HEK293 (cell line): ENCODE results near the gene IGF2R.

Experiments used
- BCL11A ChIP-seq: fragments of 450-650 bp; formaldehyde crosslinking; IDR thresholded peaks from 2 replicates; pipeline ENCODE4 v1.5.1; 2016; ENCODE audit warnings: low read depth, missing biosample characterization, missing genetic modification characterization
- HOXA7 ChIP-seq: sonication (generic); formaldehyde crosslinking; IDR thresholded peaks from 2 replicates; pipeline ENCODE4 v1.8.1; 2022; ENCODE audit warnings: missing genetic modification reagents, borderline replicate concordance
- ZBTB6 ChIP-seq: fragments of 450-650 bp; formaldehyde crosslinking; IDR thresholded peaks from 2 replicates; pipeline ENCODE4 v1.5.1; 2017; ENCODE audit warnings: missing biosample characterization, missing genetic modification characterization
- ZFP37 ChIP-seq: fragments of 450-650 bp; formaldehyde crosslinking; IDR thresholded peaks from 2 replicates; pipeline ENCODE4 v1.5.1; 2016; ENCODE audit warnings: missing biosample characterization, missing genetic modification characterization
- ZFP41 ChIP-seq: fragments of 450-650 bp; formaldehyde crosslinking; IDR thresholded peaks from 2 replicates; pipeline ENCODE4 v1.5.1; 2016; ENCODE audit warnings: missing biosample characterization, missing genetic modification characterization, borderline replicate concordance
- ZNF184 ChIP-seq: fragments of 450-650 bp; IDR thresholded peaks from 2 replicates; pipeline ENCODE4 v1.5.1; 2018; ENCODE audit warnings: missing biosample characterization, mild to moderate bottlenecking, missing genetic modification characterization
- ZNF473 ChIP-seq: fragments of 450-650 bp; formaldehyde crosslinking; IDR thresholded peaks from 2 replicates; pipeline ENCODE4 v1.5.1; 2017; ENCODE audit warnings: missing biosample characterization, missing genetic modification characterization
- ZNF548 ChIP-seq: fragments of 450-650 bp; formaldehyde crosslinking; IDR thresholded peaks from 2 replicates; pipeline ENCODE4 v1.5.1; 2016; ENCODE audit warnings: missing biosample characterization, missing genetic modification characterization
- ZNF624 ChIP-seq: fragments of 450-650 bp; formaldehyde crosslinking; IDR thresholded peaks from 2 replicates; pipeline ENCODE4 v1.5.1; 2017; ENCODE audit warnings: missing biosample characterization, missing genetic modification characterization
- ZSCAN4 ChIP-seq: fragments of 450-650 bp; formaldehyde crosslinking; IDR thresholded peaks from 2 replicates; pipeline ENCODE4 v1.5.1; 2017; ENCODE audit warnings: missing biosample characterization, missing genetic modification characterization
- TF ChIP-seq, protein P1 (sequence below): fragments of 450-650 bp; formaldehyde crosslinking; IDR thresholded peaks from 2 replicates; pipeline ENCODE4 v1.5.1; 2016; ENCODE audit warnings: missing biosample characterization, missing genetic modification characterization, low read depth
- TF ChIP-seq, protein P2 (sequence below): fragments of 450-650 bp; formaldehyde crosslinking; IDR thresholded peaks from 2 replicates; pipeline ENCODE4 v1.5.1; 2016; ENCODE audit warnings: missing biosample characterization, missing genetic modification characterization
- TF ChIP-seq, protein P3 (sequence below): fragments of 450-650 bp; formaldehyde crosslinking; IDR thresholded peaks from 2 replicates; pipeline ENCODE4 v1.5.1; 2016; ENCODE audit warnings: missing biosample characterization, missing genetic modification characterization
- TF ChIP-seq, protein P4 (sequence below): fragments of 450-650 bp; IDR thresholded peaks from 2 replicates; pipeline ENCODE4 v1.5.1; 2018; ENCODE audit warnings: missing biosample characterization, mild to moderate bottlenecking, missing genetic modification characterization

GRCh38 chr6:160031871-160032270 lies 63.0 kb downstream of the IGF2R start:
- TF ChIP-seq HOXA7, result no peak
- TF ChIP-seq, protein P1, sequence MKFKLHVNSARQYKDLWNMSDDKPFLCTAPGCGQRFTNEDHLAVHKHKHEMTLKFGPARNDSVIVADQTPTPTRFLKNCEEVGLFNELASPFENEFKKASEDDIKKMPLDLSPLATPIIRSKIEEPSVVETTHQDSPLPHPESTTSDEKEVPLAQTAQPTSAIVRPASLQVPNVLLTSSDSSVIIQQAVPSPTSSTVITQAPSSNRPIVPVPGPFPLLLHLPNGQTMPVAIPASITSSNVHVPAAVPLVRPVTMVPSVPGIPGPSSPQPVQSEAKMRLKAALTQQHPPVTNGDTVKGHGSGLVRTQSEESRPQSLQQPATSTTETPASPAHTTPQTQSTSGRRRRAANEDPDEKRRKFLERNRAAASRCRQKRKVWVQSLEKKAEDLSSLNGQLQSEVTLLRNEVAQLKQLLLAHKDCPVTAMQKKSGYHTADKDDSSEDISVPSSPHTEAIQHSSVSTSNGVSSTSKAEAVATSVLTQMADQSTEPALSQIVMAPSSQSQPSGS, result no peak
- TF ChIP-seq, protein P2, sequence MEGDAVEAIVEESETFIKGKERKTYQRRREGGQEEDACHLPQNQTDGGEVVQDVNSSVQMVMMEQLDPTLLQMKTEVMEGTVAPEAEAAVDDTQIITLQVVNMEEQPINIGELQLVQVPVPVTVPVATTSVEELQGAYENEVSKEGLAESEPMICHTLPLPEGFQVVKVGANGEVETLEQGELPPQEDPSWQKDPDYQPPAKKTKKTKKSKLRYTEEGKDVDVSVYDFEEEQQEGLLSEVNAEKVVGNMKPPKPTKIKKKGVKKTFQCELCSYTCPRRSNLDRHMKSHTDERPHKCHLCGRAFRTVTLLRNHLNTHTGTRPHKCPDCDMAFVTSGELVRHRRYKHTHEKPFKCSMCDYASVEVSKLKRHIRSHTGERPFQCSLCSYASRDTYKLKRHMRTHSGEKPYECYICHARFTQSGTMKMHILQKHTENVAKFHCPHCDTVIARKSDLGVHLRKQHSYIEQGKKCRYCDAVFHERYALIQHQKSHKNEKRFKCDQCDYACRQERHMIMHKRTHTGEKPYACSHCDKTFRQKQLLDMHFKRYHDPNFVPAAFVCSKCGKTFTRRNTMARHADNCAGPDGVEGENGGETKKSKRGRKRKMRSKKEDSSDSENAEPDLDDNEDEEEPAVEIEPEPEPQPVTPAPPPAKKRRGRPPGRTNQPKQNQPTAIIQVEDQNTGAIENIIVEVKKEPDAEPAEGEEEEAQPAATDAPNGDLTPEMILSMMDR, result no peak
- TF ChIP-seq, protein P3, sequence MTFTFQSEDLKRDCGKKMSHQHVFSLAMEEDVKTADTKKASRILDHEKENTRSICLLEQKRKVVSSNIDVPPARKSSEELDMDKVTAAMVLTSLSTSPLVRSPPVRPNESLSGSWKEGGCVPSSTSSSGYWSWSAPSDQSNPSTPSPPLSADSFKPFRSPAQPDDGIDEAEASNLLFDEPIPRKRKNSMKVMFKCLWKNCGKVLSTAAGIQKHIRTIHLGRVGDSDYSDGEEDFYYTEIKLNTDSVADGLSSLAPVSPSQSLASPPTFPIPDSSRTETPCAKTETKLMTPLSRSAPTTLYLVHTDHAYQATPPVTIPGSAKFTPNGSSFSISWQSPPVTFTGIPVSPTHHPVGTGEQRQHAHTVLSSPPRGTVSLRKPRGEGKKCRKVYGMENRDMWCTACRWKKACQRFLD (tag by site-specific recombination), result no peak
- no peak for TF ChIP-seq ZNF184
- no peak for TF ChIP-seq BCL11A (tag by site-specific recombination)
- no peak for TF ChIP-seq ZNF624 (tag by site-specific recombination)
- no peak for TF ChIP-seq ZBTB6 (tag by site-specific recombination)
- no peak for TF ChIP-seq ZFP41 (tag by site-specific recombination)
- no peak for TF ChIP-seq ZSCAN4
- no peak for TF ChIP-seq ZNF473 (tag by site-specific recombination)
- TF ChIP-seq ZNF548 (tag by site-specific recombination), result no peak
- no peak for TF ChIP-seq ZFP37
- TF ChIP-seq, protein P4, sequence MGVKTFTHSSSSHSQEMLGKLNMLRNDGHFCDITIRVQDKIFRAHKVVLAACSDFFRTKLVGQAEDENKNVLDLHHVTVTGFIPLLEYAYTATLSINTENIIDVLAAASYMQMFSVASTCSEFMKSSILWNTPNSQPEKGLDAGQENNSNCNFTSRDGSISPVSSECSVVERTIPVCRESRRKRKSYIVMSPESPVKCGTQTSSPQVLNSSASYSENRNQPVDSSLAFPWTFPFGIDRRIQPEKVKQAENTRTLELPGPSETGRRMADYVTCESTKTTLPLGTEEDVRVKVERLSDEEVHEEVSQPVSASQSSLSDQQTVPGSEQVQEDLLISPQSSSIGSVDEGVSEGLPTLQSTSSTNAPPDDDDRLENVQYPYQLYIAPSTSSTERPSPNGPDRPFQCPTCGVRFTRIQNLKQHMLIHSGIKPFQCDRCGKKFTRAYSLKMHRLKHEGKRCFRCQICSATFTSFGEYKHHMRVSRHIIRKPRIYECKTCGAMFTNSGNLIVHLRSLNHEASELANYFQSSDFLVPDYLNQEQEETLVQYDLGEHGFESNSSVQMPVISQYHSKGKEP, result no peak
